Smooth muscle cell (in vitro differentiated cells): ENCODE measurements around the gene PPARA. TPM values are rescaled to one million over a fixed set of nuclear protein-coding genes. Genes with fewer than 3 reads are reported as not detected.
"Not testable (repeated sequence)": the region's sequence is repeated elsewhere in the genome, so short reads cannot be mapped to it uniquely, and the experiment has no call there.

Source experiments
- DNase-seq: peaks from one replicate; lab custom pipeline; 2025; ENCODE audit not compliant: unreplicated experiment; lab: John Stamatoyannopoulos, UW
- H2AFZ ChIP-seq: fragments of 200-600 bp; sonication (generic); 2 replicates; pipeline ENCODE4 v1.6.0; 2016; ENCODE audit warnings: antibody characterized with exemption, low read depth, mild to moderate bottlenecking
- H3F3A ChIP-seq: fragments of 200-600 bp; sonication (generic); 2 replicates; pipeline ENCODE4 v1.6.0; 2017; ENCODE audit warnings: antibody characterized with exemption, low read depth
- H3K27ac ChIP-seq: fragments of 200-600 bp; sonication (generic); 2 replicates; pipeline ENCODE4 v1.5.1; 2016; ENCODE audit warnings: low read depth, mild to moderate bottlenecking
- H3K27me3 ChIP-seq: fragments of 200-600 bp; sonication (generic); 2 replicates; pipeline ENCODE4 v1.6.1; 2016; ENCODE audit warnings: low read depth, mild to moderate bottlenecking
- H3K36me3 ChIP-seq: fragments of 200-600 bp; sonication (generic); 2 replicates; pipeline ENCODE4 v1.5.1; 2016; ENCODE audit warnings: low read depth
- H3K4me1 ChIP-seq: fragments of 200-600 bp; sonication (generic); 2 replicates; pipeline ENCODE4 v1.5.1; 2016; ENCODE audit warnings: low read depth
- H3K4me2 ChIP-seq: fragments of 200-600 bp; sonication (generic); 2 replicates; pipeline ENCODE4 v1.6.0; 2016; ENCODE audit warnings: mild to moderate bottlenecking
- H3K4me3 ChIP-seq: fragments of 200-600 bp; sonication (generic); 2 replicates; pipeline ENCODE4 v1.5.1; 2016; ENCODE audit warnings: mild to moderate bottlenecking
- H3K79me2 ChIP-seq: fragments of 200-600 bp; sonication (generic); 2 replicates; pipeline ENCODE4 v1.6.0; 2016; ENCODE audit warnings: low read depth, mild to moderate bottlenecking
- H3K9ac ChIP-seq: fragments of 200-600 bp; sonication (generic); 2 replicates; pipeline ENCODE4 v1.6.0; 2016; ENCODE audit warnings: low read depth
- H3K9me3 ChIP-seq: fragments of 200-600 bp; sonication (generic); replicated peaks from 2 replicates; pipeline ENCODE4 v1.5.1; 2016; ENCODE audit warnings: low read depth
- H4K20me1 ChIP-seq: fragments of 200-600 bp; sonication (generic); 2 replicates; pipeline ENCODE4 v1.6.0; 2016; ENCODE audit warnings: low read depth
- CTCF ChIP-seq: fragments of 200-600 bp; sonication (generic); IDR thresholded peaks from 2 replicates; pipeline ENCODE4 v1.5.1; 2017; ENCODE audit warnings: borderline replicate concordance, mild to moderate bottlenecking, antibody characterized with exemption; ENCODE audit not compliant: insufficient read depth, poor library complexity, severe bottlenecking
- WGBS: methylation state at CpG from one replicate; pipeline ENCODE4 v1.1.7; 2016; ENCODE audit warnings: low lambda C conversion rate; 5-methylcytosine and 5-hydroxymethylcytosine counted together
- polyA plus RNA-seq: library from polyadenylated mRNA; unstranded; fragments of >200 nt; fragmentation: Nextera tagmentation; extraction: Ambion mirVana; gene quantifications from 2 replicates; pipeline ENCODE4 v1.2.1, GENCODE V29; 2016
- total RNA-seq: library from RNA; depleted of rRNA; stranded (reverse); fragments of >200 nt; gene quantifications from 2 replicates; pipeline ENCODE4 v1.2.3, GENCODE V29; 2014

The PPARA gene
- total and polyA plus RNA-seq, 2 experiments from 2014 or later: 9.2 to 18.0 TPM

- Histone ChIP-seq H3K79me2 (no peaks in the 10 kb centered on the region), H3K9ac (no peak overlapping the region), H3K4me2 (no peak overlapping the region), H3F3A (no peaks in the 10 kb centered on the region), H3K27me3 (no peaks in the 10 kb centered on the region), H3K4me1 (no peaks in the 10 kb centered on the region), H3K4me3 (no peak overlapping the region), H4K20me1 (peaks cover 16% of the 10 kb centered on the region), H3K27ac (no peak overlapping the region), H3K36me3 (peaks cover 2% of the 10 kb centered on the region), H3K9me3 (no peaks in the 10 kb centered on the region), H2AFZ (no peak overlapping the region)
- TF ChIP-seq CTCF: no peak
- no peak for DNase-seq
- 85% methylated on average over 8 of the region's 8 CpGs for WGBS
These were observed 43.6 kb downstream of the PPARA start for GRCh38 chr22:46193898-46194310.

- Histone ChIP-seq H3K9ac (no peak overlapping the region), H3F3A (no peaks in the 10 kb centered on the region), H3K4me1 (no peaks in the 10 kb centered on the region), H3K27me3 (no peaks in the 10 kb centered on the region), H3K9me3 (no peaks in the 10 kb centered on the region), H3K4me3 (no peak overlapping the region), H3K27ac (no peak overlapping the region), H3K36me3 (peaks cover 7% of the 10 kb centered on the region), H4K20me1 (peaks cover 16% of the 10 kb centered on the region), H3K4me2 (no peak overlapping the region), H3K79me2 (no peaks in the 10 kb centered on the region), H2AFZ (no peak overlapping the region)
- TF ChIP-seq CTCF: no peak
- DNase-seq: no peak
- WGBS: 89% methylated on average over 18 of the region's 18 CpGs
These were observed 45.3 kb downstream of the PPARA start for GRCh38 chr22:46195487-46196165.

- Histone ChIP-seq H3F3A (no peaks in the 10 kb centered on the region), H3K27me3 (no peaks in the 10 kb centered on the region), H3K4me3 (no peak overlapping the region), H3K36me3 (peaks cover 7% of the 10 kb centered on the region), H3K9ac (no peak overlapping the region), H3K9me3 (no peaks in the 10 kb centered on the region), H4K20me1 (peaks cover 16% of the 10 kb centered on the region), H3K27ac (no peak overlapping the region), H3K4me2 (no peak overlapping the region), H2AFZ (no peak overlapping the region), H3K4me1 (no peaks in the 10 kb centered on the region), H3K79me2 (no peaks in the 10 kb centered on the region)
- no peak for TF ChIP-seq CTCF
- 95% methylated on average over 8 of the region's 8 CpGs for WGBS
- DNase-seq: no peak
These were observed 46.0 kb downstream of the PPARA start for GRCh38 chr22:46196278-46196677.

GRCh38 chr22:46198274-46198673, 47.9 kb downstream of the PPARA start:
- Histone ChIP-seq H3K4me1 (no peaks in the 10 kb centered on the region), H3K4me3 (no peak overlapping the region), H4K20me1 (peaks cover 12% of the 10 kb centered on the region), H3K36me3 (peaks cover 8% of the 10 kb centered on the region), H3K27ac (no peak overlapping the region), H3K9me3 (no peaks in the 10 kb centered on the region), H3K4me2 (no peak overlapping the region), H2AFZ (no peak overlapping the region), H3K79me2 (no peaks in the 10 kb centered on the region), H3K27me3 (no peaks in the 10 kb centered on the region), H3F3A (no peaks in the 10 kb centered on the region), H3K9ac (no peak overlapping the region)
- DNase-seq: no peak
- TF ChIP-seq CTCF: no peak
- WGBS: 95% methylated on average over 18 of the region's 18 CpGs

GRCh38 chr22:46198806-46199205, 48.5 kb downstream of the PPARA start:
- peaks cover 13% of the 10 kb centered on the region for H3K36me3 ChIP-seq
- H3K9ac ChIP-seq, H3K4me2 ChIP-seq, H3K4me1 ChIP-seq, H3K4me3 ChIP-seq, H2AFZ ChIP-seq, DNase-seq, H3K9me3 ChIP-seq, H3F3A ChIP-seq, H3K79me2 ChIP-seq, H3K27ac ChIP-seq, H4K20me1 ChIP-seq, H3K27me3 ChIP-seq: not testable (repeated sequence)
- 98% methylated on average over 18 of the region's 18 CpGs for WGBS
